NCI-H1092 treated with DMSO at 0.1 percent for 48 hours (cell line): ENCODE data around the gene KLHDC7B.
"Not testable (repeated sequence)": the region's sequence is repeated elsewhere in the genome, so short reads cannot be mapped to it uniquely, and the experiment has no call there.

Experiments
- DNase-seq: peaks from one replicate; lab custom pipeline; 2025; lab: John Stamatoyannopoulos, UW

The KLHDC7B gene

GRCh38 chr22:50529897-50530579 is 15.7 kb upstream of the KLHDC7B start, which contains the start of gene TYMP:
Gene TYMP, minus strand, starts transcription at chr22:50530012. Its CDS starts 303 bp downstream, at chr22:50529709.
- no peak for DNase-seq

DNA sequence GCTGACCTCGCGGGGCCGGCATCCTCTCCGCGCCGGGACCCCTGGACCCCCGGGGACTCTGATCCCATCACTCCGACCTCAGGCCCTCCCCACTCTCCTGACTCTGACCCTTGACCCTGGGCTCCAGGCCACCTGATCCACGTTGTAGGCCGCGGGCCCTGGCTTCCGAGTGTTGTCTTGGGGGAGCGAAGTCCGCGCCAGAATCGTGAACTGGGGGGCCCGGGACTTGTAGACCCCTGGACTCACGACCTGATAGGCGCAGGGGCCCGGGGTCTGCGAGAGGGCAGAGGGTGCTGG is 15.2 kb upstream of the KLHDC7B start:
- DNase-seq, result no peak

DNA sequence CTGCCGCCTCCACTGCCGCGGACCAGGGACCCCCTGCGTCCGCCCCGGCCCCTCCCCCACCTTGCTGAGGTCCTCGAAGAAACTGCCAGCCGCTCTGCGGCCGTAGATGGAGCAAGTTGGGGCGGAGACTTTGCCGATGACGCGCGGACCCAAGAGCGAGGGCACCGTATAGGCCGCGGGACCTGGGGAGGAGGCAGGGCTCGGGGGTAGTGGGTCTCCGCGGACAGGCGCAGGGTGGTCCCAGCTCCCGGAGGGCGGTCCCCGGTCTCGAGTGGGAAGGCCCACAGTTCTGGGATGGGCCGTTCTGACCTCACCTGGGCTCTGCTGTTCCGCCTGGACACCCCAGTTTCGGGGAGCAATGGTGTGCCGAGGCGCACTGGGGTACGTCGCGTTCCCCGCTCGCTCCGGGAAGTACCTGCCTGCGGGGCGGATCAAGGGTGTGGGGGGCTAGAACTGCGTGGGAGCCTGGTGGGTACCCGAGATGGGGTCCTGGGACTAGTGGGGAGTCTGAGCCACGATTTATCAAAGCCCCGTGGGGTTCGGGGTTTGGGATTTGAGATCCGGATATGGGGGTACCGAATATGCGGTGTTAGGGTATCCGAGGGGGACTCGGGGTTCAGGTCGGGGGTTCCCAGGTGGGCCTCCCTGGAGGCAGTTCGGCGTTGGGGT is 14.7 kb upstream of the KLHDC7B start:
- DNase-seq, result no peak

DNA sequence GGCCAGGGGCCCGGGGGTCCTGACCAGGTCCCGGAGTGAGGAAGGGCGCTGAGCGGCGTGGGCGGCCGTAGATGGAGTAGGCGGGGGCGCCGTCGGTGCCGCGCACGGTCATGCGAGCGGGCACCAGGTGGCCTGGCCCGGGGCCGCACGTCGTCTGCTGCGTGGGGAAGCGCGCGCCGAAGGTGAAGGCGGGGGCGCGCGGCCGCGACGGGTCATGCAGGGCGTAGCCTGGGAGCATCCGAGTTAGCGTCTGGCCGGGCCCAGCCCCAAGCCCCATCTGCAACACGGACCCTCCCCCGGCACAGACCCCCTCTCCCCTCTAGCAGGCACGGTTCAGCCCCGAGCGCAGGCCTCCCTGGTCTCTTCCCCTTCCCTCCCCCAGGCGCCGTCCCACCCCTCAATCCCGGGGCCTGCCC is 14.1 kb upstream of the KLHDC7B start:
- no peak for DNase-seq

DNA sequence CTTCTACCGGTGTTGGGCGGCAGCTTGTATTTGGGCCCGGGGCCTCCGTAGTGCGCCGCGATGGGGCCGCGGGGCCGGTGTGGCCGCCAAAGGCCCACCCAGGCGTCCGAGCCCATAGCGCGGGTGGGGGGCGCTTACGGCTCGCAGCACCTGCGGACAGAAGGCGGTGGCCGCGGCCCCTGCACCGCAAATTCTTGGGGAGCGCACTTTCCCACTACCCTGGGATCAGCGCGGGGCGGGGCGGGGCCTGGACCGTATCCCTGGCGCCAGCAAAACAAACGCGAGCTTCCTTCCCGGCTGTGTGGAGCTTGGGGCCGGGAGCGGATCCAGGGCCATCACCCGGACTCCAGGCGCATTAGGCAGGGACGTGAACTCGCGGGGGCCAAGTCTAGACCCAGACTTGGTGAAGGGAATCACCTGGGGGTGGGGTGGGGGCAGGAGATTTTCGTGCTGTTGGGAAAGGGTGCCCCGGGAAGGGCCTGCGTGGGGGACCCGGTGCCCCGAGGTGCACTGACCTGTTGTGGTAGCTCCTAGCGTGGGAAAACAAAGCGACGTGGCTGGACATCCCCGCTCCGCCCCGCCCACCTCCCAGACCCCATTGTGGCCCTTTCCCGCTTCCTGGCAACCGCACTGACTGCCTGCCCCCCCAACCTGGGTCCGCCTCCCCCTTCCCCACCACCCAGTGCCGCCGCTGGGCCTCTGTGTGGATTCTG is 13.6 kb upstream of the KLHDC7B start:
- no peak for DNase-seq

- no peak for DNase-seq
Measured at GRCh38 chr22:50532824-50533796, 12.6 kb upstream of the KLHDC7B start.

- DNase-seq, result not testable (repeated sequence)
Measured at GRCh38 chr22:50533856-50534711, 11.6 kb upstream of the KLHDC7B start.

GRCh38 chr22:50535113-50535512 is 10.6 kb upstream of the KLHDC7B start:
- DNase-seq, result no peak

- no peak for DNase-seq
Measured at GRCh38 chr22:50536226-50536625, 9.5 kb upstream of the KLHDC7B start.

DNA sequence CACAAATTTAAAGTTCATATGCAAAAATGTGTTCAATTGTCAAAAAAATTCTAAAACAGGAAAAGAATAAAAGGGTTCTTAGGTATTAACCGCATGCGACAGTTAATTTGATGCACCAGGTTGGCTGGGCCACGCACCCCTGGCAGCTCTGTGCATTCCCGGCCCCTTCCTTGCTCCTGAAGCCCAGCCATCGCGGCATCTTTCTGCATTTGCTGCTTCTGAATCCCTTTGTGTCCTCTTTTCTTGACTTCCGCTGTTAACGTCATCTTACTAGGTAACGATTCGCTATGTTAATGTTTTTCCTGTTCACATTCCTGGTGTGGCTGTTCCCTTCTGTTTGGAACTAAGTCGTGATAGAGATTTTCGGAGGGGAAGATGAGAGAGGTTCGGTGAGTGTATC is 7.9 kb upstream of the KLHDC7B start:
- no peak for DNase-seq

DNA sequence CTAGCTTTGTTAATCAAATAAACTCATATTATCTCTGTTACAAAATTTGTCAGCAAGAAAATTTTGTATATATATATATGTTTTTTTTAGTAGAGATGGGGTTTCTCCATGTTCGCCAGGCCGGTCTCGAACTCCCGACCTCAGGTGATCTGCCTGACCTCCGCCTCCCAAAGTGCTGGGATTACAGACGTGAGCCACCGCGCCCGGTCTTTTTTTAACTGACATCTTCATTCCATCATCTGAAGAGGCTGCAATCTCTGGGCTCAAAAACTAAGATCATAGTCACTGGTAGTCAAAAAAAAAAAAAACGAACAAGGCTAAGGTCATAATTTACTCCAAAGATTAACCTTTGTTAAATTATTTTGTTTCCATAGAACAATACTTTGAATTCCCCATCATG is 5.3 kb upstream of the KLHDC7B start:
- DNase-seq, result no peak

DNA sequence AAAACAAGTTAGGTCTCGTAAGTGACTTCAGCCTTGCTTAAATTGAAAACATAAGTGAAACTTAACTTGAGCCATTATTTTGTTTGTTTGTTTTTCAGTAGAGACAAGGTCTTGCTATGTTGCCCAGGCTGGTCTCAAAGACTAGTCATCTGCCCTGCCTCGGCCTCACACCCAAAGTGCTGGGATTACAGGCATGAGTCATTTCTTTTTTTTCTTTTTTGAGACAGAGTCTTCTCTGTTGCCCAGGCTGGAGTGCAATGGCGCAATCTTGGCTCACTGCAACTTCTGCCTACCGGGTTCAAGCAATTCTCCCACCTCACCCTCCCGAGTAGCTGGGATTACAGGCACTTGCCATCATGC is 4.1 kb upstream of the KLHDC7B start:
- not testable (repeated sequence) for DNase-seq

DNA sequence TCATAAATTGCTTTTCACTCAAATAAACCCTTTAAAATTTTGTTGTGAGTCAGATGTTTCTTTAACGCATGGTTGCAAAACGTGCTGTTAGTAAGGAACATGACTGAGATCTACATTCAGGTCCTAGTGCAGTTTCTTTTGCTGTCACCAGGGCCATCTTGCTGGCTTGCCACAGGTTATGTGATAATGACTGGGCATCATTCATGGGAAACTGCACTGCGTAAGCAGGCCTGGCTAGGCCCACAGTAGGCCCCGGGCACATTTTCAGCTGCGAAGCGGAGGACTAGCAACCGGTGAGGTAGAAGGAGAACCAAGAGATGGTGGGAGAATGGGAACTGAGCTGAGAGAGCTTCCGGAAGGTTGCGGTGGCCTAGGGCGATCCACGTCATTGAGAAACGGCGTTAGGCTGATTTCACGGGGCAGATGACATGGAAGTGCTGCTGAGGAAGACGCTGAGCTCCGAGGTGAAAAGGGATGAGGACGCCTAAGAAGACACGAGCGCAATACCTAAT is 3.2 kb upstream of the KLHDC7B start:
- no peak for DNase-seq

DNA sequence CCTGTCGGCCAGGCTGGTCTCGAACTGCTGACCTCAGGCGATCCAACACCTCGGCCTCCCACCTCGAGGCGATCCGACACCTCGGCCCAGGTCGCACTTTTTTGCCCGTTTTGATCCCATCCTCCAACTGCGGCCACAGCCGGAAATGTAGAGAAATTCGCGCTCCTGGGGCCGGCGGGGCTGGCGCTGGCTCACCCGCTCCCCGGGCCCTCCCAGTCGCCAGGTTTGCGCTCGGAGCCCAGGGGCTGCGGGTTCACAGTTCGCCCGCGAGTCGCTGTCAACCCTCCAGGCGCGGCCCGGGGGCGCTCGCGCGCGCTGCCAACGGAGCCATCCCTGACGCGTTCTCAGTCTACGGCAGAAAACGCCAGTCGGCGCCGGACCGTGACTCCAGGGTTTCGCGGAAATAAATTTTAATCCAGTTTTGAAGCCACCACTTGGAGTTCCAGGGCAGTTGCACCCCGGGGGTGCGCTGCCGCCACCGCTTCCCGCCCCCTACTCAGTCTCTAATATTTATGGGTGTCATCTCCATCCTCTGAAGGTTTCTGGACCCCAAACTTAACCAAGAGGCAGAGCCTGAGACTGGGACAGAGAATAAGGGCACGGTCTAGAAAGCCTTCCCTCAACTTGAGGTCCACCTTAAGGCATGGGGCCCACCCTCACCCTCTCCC is 1.5 kb upstream of the KLHDC7B start:
- DNase-seq, result no peak

- no peak for DNase-seq
Measured at GRCh38 chr22:50544746-50545253, 899 bp upstream of the KLHDC7B start.

DNA sequence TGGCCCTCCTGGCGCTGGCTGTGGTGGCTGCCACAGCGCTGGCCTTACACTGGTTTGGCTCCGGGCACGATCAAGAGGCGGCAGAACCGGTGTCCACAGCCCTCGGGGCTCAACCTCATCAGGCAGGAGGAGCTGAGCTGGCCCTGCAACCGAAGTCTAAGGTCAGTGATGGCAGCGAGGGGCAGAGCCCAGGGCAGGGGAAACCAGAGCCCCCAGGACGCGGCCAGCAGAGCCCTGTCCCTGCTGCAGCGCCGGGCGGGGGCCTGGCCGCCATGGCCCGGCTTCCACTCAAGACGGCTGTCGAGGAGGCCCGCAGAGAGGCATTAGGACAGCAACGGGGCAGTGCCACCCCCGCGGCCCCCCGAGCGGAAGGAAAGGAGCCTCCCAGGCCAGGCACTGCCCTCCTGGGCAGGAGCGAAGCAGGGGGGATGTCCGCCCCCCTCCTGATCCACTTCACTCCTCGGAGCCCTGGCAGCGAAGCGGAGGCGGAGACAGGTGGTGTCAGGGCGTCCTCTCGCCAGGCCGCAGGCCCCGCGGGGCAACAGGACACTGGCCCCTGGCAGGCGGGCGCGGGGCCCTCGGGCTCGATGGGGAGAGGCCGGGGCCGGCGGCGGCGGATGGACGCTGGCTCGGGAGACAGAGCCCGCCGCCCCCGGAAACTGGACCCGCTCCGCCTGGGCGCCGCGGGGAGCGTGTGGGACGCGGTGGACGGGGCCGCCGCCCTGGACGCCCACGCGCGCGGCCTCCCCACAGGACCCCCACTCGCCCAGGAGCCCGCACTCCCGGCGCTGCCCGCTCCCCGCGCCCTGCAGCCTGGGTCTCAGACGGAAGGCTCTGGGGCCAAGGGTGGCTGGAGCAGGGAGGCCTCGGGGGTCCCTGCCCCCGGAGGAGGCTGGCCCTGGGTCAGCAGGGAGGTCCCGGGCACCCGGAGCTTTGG is 895 bp downstream of the KLHDC7B start:
- no peak for DNase-seq

GRCh38 chr22:50547263-50547985 is 1.7 kb downstream of the KLHDC7B start:
- no peak for DNase-seq
